SK-N-SH treated with all-trans-retinoic acid at 6 μM for 48 hours (cell line): ENCODE results near the gene CLK4.

ENCODE experiments used
- ATAC-seq: fragments of 200-7000 bp; cut with Tn5 transposase; 3 replicates; pipeline ENCODE4 v1.9.1; 2020; ENCODE audit warnings: mild to moderate bottlenecking, moderate library complexity
- ARNTL ChIP-seq: fragments of 450-650 bp; formaldehyde crosslinking; IDR thresholded peaks from 2 replicates; pipeline ENCODE4 v1.5.0; 2020; ENCODE audit warnings: low read depth, mild to moderate bottlenecking, moderate library complexity, borderline replicate concordance
- BACH2 ChIP-seq: fragments of 250-450 bp; sonication (Bioruptor Pico); IDR thresholded peaks from 2 replicates; pipeline ENCODE4 v1.9.0; 2021; ENCODE audit warnings: mild to moderate bottlenecking, borderline replicate concordance
- CSRNP3 ChIP-seq: fragments of 250-450 bp; sonication (Bioruptor Pico); IDR thresholded peaks from 2 replicates; pipeline ENCODE4 v1.5.1; 2021; ENCODE audit warnings: mild to moderate bottlenecking, moderate library complexity
- ESRRG ChIP-seq: fragments of 250-450 bp; sonication (Bioruptor Pico); IDR thresholded peaks from 2 replicates; pipeline ENCODE4 v1.6.1; 2021; ENCODE audit warnings: mild to moderate bottlenecking
- GLIS3 ChIP-seq: fragments of 250-450 bp; sonication (Bioruptor Pico); IDR thresholded peaks from 2 replicates; pipeline ENCODE4 v1.5.0; 2020; ENCODE audit warnings: mild to moderate bottlenecking, moderate library complexity
- ISL1 ChIP-seq: fragments of 250-450 bp; sonication (Bioruptor Pico); IDR thresholded peaks from 2 replicates; pipeline ENCODE4 v2.1.2; 2022; ENCODE audit warnings: mild to moderate bottlenecking, moderate library complexity
- PATZ1 ChIP-seq: fragments of 250-450 bp; sonication (Bioruptor Pico); IDR thresholded peaks from 2 replicates; pipeline ENCODE4 v1.8.0; 2020; ENCODE audit warnings: mild to moderate bottlenecking, moderate library complexity, borderline replicate concordance
- POU6F1 ChIP-seq: fragments of 250-450 bp; sonication (Bioruptor Pico); IDR thresholded peaks from 2 replicates; pipeline ENCODE4 v1.8.0; 2021; ENCODE audit warnings: low read depth, mild to moderate bottlenecking, moderate library complexity, borderline replicate concordance
- PPARA ChIP-seq: fragments of 250-450 bp; sonication (Bioruptor Pico); IDR thresholded peaks from 2 replicates; pipeline ENCODE4 v1.5.0; 2020; ENCODE audit warnings: mild to moderate bottlenecking, borderline replicate concordance
- RARB ChIP-seq: fragments of 250-450 bp; sonication (Bioruptor Pico); IDR thresholded peaks from 2 replicates; pipeline ENCODE4 v1.8.0; 2021; ENCODE audit warnings: mild to moderate bottlenecking, moderate library complexity
- SNAI2 ChIP-seq: fragments of 250-450 bp; sonication (Bioruptor Pico); IDR thresholded peaks from 2 replicates; pipeline ENCODE4 v1.5.0; 2020; ENCODE audit warnings: mild to moderate bottlenecking, moderate library complexity
- TCF4 ChIP-seq: fragments of 250-450 bp; sonication (Bioruptor Pico); IDR thresholded peaks from 2 replicates; pipeline ENCODE4 v1.8.0; 2021; ENCODE audit warnings: mild to moderate bottlenecking, moderate library complexity, borderline replicate concordance
- TSHZ2 ChIP-seq: fragments of 250-450 bp; sonication (Bioruptor Pico); IDR thresholded peaks from 2 replicates; pipeline ENCODE4 v1.5.0; 2020; ENCODE audit warnings: mild to moderate bottlenecking, moderate library complexity
- ZC3H10 ChIP-seq: fragments of 250-450 bp; sonication (Bioruptor Pico); IDR thresholded peaks from 2 replicates; pipeline ENCODE4 v1.5.1; 2021; ENCODE audit warnings: mild to moderate bottlenecking, moderate library complexity
- ZFP3 ChIP-seq: fragments of 250-450 bp; sonication (Bioruptor Pico); IDR thresholded peaks from 2 replicates; pipeline ENCODE4 v1.5.0; 2020; ENCODE audit warnings: mild to moderate bottlenecking, moderate library complexity
- ZFP30 ChIP-seq: fragments of 450-650 bp; formaldehyde crosslinking; IDR thresholded peaks from 2 replicates; pipeline ENCODE4 v1.5.0; 2022; ENCODE audit warnings: mild to moderate bottlenecking, moderate library complexity
- ZNF565 ChIP-seq: fragments of 450-650 bp; formaldehyde crosslinking; conservative IDR thresholded peaks from 2 replicates; pipeline ENCODE4 v1.5.0; 2020; ENCODE audit warnings: low read depth, mild to moderate bottlenecking, moderate library complexity
- ZNF70 ChIP-seq: fragments of 450-650 bp; formaldehyde crosslinking; IDR thresholded peaks from 2 replicates; pipeline ENCODE4 v1.5.0; 2020; ENCODE audit warnings: mild to moderate bottlenecking, moderate library complexity
- ZNF8 ChIP-seq: fragments of 450-650 bp; formaldehyde crosslinking; IDR thresholded peaks from 2 replicates; pipeline ENCODE4 v1.5.0; 2020; ENCODE audit warnings: mild to moderate bottlenecking, moderate library complexity
- TF ChIP-seq, protein P1 (sequence below): fragments of 250-450 bp; sonication (Bioruptor Pico); IDR thresholded peaks from 2 replicates; pipeline ENCODE4 v1.5.1; 2020; ENCODE audit warnings: low read depth, mild to moderate bottlenecking, moderate library complexity

Gene CLK4

DNA sequence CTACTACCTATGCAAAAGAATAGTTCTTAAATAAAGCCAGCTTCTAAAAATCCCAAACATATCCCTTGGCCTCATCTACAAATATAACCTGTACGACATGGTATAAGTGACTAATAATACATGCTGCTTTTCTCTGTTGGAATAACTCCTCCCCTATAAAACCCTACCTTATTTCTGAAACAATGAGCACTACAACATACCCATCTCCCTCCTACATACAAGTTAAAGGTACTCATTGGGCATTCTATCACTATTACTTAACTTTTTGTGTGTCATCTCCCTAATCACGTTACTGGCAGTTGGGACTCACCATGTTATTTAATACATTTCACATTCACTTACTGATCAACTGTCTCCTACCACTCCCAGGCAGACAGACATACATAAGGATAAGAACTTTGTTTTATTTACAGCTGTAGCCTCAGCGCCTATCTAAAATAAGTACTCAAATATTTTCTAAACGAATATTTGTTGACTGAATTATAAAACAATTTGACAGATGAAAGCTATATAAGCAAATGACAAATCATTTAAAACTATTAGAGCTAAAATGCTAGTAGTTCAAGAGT is 4.1 kb downstream of the CLK4 start:
- TF ChIP-seq ZFP30 (CRISPR knock-in tag) (no peak), TSHZ2 (no peak), BACH2 (CRISPR knock-in tag) (no peak), ZC3H10 (CRISPR knock-in tag) (no peak), ZFP3 (CRISPR knock-in tag) (no peak), PPARA (CRISPR knock-in tag) (no peak)
- ATAC-seq: no peak

DNA sequence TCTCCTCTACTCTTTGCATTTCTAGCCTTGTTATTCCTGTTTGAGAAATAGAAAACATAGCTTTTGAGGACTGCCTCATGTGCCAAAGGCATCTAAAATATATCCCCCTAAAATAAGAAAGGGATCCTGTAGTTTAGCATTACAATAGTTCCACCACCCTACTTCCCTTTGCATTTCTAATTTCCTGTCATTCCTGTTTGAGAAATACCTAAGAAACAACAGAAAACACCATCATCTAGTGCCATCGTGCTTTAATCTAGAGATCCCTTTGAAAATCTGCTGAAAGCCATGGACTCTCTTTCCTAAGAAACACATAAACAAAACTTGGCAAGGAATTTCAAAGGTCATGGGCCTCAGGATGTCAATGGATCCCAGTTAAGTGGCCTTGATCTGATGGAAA is 7.5 kb downstream of the CLK4 start:
- no peak for TF ChIP-seq ZNF8 (CRISPR knock-in tag)
- TF ChIP-seq BACH2 (CRISPR knock-in tag): no peak
- TF ChIP-seq TCF4: no peak
- no peak for TF ChIP-seq ISL1 (CRISPR knock-in tag)
- no peak for TF ChIP-seq TSHZ2
- no peak for TF ChIP-seq SNAI2 (CRISPR knock-in tag)
- no peak for TF ChIP-seq RARB (CRISPR knock-in tag)
- no peak for TF ChIP-seq CSRNP3 (CRISPR knock-in tag)
- no peak for TF ChIP-seq GLIS3 (CRISPR knock-in tag)
- TF ChIP-seq PATZ1 (CRISPR knock-in tag): no peak
- TF ChIP-seq POU6F1 (CRISPR knock-in tag): no peak
- TF ChIP-seq, protein P1, sequence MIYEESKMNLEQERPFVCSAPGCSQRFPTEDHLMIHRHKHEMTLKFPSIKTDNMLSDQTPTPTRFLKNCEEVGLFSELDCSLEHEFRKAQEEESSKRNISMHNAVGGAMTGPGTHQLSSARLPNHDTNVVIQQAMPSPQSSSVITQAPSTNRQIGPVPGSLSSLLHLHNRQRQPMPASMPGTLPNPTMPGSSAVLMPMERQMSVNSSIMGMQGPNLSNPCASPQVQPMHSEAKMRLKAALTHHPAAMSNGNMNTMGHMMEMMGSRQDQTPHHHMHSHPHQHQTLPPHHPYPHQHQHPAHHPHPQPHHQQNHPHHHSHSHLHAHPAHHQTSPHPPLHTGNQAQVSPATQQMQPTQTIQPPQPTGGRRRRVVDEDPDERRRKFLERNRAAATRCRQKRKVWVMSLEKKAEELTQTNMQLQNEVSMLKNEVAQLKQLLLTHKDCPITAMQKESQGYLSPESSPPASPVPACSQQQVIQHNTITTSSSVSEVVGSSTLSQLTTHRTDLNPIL (CRISPR knock-in tag): no peak
- TF ChIP-seq ZC3H10 (CRISPR knock-in tag): no peak
- TF ChIP-seq ZNF565 (CRISPR knock-in tag): no peak
- no peak for TF ChIP-seq ZFP30 (CRISPR knock-in tag)
- no peak for TF ChIP-seq PPARA (CRISPR knock-in tag)
- no peak for TF ChIP-seq ZNF70 (CRISPR knock-in tag)
- no peak for TF ChIP-seq ZFP3 (CRISPR knock-in tag)
- TF ChIP-seq ARNTL (CRISPR knock-in tag): no peak
- no peak for TF ChIP-seq ESRRG (CRISPR knock-in tag)
- TF ChIP-seq, all 23 proteins: peak for 0
- ATAC-seq: no peak
